Caki2 (cell line): Measurements from ENCODE around the gene TUBA4A. TPM values are rescaled to one million over a fixed set of nuclear protein-coding genes. Genes with fewer than 3 reads are reported as not detected.

Experiments
- DNase-seq: peaks from one replicate; pipeline ENCODE4 v3.0.0-alpha.2; 2015; ENCODE audit warnings: low read depth
- in situ Hi-C: cut with HindIII; loops from 2 replicates; pipeline ENCODE4 v1.10.0; 2016; ENCODE audit warnings: low sequenced_read_pairs, low pct_unique_long_range_greater_than_20kb, mixed read lengths
- total RNA-seq: library from RNA; depleted of rRNA; stranded (reverse); fragments of >200 nt; shearing (Covaris generic); gene quantifications from 2 replicates; pipeline ENCODE4 v1.2.3, GENCODE V29; 2014; ENCODE audit warnings: low replicate concordance; rRNA removed

TUBA4A gene
- total RNA-seq, result 23.9 and 24.9 TPM in 2 replicates

DNA sequence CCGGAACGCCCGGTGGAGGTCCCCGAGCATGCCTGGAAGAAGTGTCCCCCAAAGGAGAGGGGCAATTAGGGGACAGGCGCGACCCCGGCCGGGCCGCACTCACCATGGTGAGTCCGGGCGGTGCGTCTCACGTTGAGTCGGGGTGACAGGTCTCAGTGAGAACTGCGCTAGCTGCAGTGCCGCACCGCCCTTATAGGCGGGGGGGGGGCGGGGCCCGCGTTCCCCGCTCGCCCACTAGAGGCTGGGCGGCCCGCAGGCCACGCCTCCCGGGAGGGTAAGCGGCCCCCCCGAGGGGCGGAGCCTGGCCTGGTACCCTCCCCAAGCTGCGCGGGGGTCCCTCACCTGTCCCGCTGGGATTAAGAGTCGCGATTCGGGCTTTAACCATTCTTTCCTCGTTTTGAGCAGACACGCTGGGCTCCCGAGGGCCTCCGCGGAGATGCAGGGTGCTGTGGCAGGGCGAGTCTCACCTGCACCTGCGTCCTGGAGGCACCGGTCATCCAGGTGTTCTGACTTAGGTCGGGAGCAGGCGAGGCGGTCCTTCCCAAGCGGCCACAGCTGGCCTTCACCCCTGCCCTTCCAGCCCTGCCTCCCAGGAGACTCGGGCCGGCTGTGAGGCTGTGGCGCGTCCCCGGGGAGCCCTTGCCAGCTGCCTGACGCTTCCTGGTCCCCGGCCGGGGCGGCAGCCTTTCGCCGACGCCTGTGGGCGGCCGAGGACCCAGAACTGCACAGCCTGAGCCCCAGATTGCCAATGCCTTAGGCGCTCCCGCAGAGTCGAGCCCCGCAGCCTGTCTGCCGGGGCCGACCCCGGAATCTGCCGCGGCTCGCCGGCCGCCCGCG, at the start of gene TUBA4A:
Gene TUBA4A (minus strand): TSS at position 166 of the 837 bp plus-strand sequence. CDS start 60 bp downstream, at position 106.
- peak; percentile 81 for DNase-seq
- in situ Hi-C loops, result no loop called here

DNA sequence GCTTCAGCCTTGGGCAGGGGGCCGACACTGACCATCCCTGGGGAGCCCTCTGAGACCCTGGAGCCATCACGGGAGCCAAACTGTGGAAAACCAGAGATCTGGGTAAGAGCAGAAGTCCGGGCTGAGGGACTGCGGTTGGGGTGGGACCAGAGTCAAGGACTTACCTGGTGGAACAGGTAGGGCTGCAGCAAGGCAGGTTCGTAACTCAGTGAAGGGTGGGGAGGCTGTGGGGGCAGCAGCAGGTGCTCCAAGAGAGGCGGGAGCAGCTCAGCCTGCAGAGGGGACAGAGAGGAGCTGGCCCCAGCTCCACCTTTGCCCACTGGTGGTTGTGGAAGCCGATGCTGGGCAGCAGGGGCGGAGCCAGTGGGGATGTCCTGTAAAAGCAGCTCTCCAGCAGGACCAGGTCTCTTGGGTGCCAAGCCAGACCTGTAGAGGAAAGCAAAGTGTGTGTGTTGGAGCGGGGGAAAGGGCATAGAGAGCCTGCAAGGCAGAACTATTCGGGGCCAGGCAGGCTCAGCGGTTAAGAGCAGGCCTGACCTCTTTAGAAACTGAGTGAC, 48.8 kb upstream of the TUBA4A start:
- no peak for DNase-seq
- in situ Hi-C loops, result no loop called here

- in situ Hi-C loops, result no loop called here
- DNase-seq, result no peak
These were observed 46.3 kb upstream of the TUBA4A start for GRCh38 chr2:219300022-219300421.

DNA sequence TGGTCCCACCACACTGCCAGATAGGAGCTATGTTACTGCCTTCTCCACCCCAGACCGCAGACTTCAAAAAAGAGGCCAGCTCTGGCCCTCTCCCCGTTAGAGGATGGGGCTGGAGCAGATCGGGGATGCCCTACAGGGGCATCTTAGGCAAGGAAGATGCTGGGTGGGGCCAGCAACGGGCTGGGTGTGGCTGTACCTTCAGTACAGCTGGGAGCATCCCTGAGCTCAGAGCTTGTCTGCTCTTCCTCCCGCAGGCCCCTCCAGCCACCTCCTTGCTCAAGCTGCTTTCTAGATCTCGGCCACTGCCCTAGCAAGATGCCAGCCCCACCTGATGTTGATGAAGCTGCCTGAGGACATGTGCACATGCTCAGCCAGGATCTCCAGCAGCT, 45.6 kb upstream of the TUBA4A start:
- in situ Hi-C loops, result no loop called here

DNA sequence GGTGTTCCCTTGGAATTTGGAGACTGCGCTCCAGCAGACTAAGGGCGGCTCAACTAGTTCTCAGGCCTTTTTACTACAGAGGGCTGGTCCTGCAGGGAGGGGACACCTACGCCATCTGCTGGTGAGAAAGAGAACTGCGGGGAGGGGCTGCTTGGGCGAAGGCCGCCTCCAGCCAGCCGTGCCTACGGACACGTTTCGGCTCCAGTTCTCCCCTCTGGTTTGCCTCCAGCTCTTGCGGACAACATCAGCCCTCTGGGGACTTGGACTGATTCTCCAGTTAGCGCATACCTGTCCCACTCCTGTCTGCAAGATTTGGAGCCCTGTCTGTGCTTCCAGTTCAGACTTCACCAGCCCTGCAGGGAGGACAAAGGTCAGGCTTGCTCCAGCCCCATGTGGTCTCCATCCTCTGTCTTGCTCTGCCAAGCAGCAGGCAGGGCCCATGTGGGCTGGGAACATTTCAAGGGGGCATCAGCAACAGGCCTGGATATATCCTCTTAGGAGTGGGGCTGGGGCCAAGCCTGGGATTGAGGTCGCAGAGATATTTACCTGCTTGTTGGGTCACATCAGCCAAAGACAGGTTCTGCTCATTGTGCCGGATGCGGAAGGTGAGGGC, 45.1 kb upstream of the TUBA4A start:
- DNase-seq, result peak; percentile 71
- in situ Hi-C loops, result no loop called here

More for the DNA sequence above, 45.6 kb upstream of the TUBA4A start:
- no peak for DNase-seq

GRCh38 chr2:219297766-219298456, 44.2 kb upstream of the TUBA4A start:
- in situ Hi-C loops, result no loop called here
- no peak for DNase-seq

DNA sequence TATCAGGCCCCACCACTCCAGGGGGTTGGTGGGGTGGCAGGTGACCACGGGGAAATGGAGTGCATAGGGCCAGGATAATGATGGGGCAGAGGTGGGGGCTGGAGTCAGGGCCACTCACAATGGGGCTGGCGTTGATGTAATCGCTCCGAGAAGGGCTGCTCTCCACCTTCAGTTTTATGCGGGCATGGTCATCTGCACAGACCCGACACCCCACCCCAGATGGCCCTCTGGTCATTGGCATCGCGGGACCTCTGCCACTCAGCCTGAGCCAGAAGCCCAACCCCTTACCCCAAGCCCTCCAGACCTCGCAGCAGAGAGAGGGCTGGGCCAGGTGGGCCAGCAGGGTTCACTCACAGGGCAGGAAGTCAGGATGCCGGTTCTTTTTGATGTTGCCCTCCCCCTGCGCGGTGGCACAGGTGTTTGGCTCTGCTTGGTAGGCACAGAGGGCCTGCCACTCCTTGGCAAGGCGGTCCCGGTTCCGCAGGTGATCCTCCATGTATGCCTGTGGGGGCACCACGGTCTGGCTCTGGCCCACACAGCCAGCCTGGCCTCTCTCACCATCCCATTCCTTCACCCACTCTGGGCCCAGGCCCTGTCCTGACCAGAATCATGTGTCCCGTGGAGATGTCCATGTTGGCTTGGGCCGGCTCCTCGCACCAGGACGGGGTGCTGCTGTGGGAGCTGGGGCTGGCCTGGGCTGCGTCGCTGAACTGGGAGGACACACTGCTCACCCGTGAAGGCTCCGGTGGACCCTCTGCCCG, 43.1 kb upstream of the TUBA4A start:
- in situ Hi-C loops, result no loop called here

DNA sequence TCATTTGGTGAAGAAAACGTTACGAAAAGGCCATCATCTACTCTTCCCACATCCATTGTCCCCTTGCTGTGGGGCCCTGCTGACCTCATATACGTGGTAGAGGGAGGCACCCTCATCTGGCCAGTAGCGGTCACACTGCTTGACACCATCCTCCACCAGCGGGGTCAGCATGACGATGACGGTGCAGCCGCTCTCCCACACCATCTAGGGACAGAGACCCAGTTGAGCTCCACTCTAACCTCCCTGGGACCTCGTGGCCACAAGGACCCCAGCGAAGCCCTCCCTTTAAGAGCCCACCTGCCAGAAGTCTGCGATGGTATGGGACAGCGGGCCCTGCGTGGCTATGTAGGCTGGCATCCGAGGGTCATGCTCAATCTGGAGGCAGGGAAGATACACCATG, 42.4 kb upstream of the TUBA4A start:
- in situ Hi-C loops, result no loop called here

More for the DNA sequence above, 43.1 kb upstream of the TUBA4A start:
- DNase-seq, result no peak

GRCh38 chr2:219294356-219295351, 40.9 kb upstream of the TUBA4A start:
- DNase-seq, result peak; percentile 79
- in situ Hi-C loops, result no loop called here

More for the DNA sequence above, 42.4 kb upstream of the TUBA4A start:
- no peak for DNase-seq

DNA sequence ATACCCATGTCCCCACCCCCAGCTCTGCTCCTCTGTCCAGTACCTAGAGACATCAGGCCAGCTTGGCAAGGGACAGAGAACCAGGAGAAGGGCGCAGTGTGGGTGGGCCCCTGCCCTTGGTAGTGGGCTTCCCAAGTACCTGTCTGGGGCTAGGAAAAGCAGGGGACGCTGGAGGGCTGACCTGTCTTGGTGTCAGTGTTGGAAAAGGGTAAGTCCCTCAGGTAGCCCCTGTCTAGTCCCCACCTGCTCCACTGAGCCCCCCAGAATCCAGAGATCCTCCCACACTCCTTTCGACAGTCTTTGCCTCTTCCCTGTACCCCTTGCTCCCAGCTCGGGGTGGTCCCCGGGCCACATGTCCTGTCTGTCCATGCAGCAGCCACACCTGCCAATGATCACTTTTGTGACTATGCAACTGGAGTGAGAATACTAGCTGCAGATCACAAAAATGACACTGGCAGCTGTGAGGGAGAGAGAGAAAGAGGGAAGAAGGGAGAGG, 40.1 kb upstream of the TUBA4A start:
- in situ Hi-C loops, result no loop called here
- no peak for DNase-seq

GRCh38 chr2:219292616-219293015, 38.9 kb upstream of the TUBA4A start:
- in situ Hi-C loops, result no loop called here
- DNase-seq, result no peak

- DNase-seq, result no peak
- in situ Hi-C loops, result no loop called here
These were observed 38.3 kb upstream of the TUBA4A start for GRCh38 chr2:219291910-219292490.

DNA sequence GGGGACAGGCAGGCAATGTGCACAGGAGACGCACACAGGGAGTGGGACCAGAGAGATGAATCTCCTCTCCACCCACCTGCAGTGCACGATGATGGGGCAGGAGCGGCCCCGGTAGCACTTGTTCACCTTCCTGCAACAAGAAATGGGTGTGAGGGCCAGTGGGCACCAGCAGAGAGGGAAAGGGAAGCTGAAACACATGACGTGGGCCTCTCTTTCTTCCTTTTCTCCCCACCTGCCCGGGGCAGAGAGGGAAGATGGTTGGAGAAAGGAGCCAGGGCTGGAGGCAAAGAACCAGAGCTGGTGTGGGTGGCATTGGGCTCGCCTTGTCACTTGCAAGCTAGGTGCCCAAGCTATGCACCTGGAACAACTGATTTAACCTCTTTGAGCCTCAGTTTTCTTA, 37.7 kb upstream of the TUBA4A start:
- no peak for DNase-seq
- in situ Hi-C loops, result no loop called here

DNA sequence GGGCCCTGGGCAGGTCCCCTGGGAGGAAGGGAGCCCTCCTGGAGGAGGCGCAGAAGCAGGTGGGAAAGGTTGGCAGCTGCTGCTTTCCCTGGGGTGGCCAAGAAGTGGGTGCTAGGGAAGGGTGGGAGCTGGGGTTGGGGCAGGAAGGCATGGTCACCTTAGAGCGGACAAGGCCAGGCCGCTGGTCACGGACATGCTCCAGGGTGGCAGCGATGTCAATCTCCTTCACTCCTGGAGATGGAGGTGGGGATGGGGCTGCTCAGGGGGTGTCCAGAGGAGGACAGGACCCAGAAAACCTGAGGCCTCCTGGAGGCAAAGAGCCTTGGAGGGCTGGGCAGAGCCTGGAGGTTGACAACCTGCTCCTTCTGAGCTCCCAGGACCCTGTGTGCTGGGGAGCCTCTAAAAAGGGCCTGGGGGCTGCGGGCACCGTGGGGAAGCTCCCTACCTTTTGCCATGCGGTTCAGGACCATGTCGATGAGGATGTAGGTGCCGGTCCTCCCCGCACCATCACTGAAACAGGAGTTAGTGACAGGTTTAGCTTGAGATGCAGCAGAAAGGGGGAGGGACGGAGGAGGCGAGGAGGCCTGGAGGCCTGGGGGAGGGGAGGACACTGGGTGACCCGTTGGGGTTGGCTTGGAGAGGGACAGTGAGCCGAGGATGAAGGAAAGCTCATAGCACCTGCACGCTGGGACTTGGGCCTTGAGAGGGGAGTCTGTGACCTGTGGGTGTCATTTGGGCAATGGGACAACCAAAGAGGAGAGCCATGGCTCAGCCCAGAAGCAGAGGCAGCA, 36.9 kb upstream of the TUBA4A start:
- in situ Hi-C loops, result no loop called here
- no peak for DNase-seq

DNA sequence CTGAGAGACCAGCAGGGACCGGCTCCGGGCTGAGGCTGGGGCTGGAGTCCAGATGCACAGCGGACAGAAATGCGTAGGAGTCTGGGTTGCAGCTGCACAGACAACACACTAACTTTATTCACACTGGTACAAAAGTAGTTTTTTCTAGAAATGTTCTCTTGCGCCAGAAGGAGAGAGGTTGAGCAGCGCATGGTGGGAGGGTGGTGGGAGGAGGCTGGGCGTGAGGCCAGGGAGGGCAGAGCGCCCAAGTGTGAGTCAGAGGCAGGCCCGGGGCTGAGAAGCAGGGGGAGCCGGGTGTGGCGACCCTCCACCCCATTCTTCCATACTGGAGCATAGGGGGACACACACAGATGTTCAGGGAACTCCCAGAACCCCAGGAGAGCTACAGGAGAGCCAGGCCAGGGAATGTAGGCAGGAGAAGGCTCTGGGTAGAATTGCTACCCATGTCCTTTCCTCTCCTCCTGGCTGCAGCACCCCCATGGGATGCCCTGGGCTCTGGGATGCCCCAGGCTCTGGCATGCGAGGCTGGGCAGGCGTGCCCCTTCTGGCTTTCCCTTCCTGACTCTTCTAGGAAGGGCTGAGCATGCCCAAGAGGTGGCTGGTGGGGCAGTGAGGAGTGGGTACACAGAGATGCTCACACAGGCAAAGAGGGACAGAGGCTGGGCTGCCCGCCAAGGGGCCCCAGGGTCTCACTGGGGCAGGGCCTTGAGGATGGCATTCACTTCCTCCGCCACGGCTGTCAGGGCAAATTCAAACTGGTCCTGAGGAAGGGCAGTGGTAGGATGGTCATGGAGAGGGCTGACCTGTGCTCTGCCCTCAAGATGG, 36.0 kb upstream of the TUBA4A start:
- DNase-seq, result peak; percentile 28
- in situ Hi-C loops, result no loop called here
